Neural cell (in vitro differentiated cells): ENCODE results near the gene TMEM234.

Experiments used
- EP300 ChIP-seq: fragments of 450-650 bp; conservative IDR thresholded peaks from 2 replicates; pipeline ENCODE4 v1.6.1; 2014; ENCODE audit warnings: antibody characterized with exemption, mild to moderate bottlenecking, moderate library complexity; ENCODE audit not compliant: poor library complexity, severe bottlenecking
- EZH2 ChIP-seq: fragments of 200-600, 300-800 bp; shearing (Covaris generic), sonication (generic); IDR thresholded peaks from 2 replicates; pipeline ENCODE4 v1.6.1; 2014; ENCODE audit warnings: antibody characterized with exemption, low read length, borderline replicate concordance, mild to moderate bottlenecking; ENCODE audit not compliant: insufficient read depth, poor library complexity, severe bottlenecking
- MXI1 ChIP-seq: fragments of 450-650 bp; conservative IDR thresholded peaks from 2 replicates; pipeline ENCODE4 v1.6.1; 2014; ENCODE audit warnings: antibody characterized with exemption, mild to moderate bottlenecking; ENCODE audit not compliant: poor library complexity, severe bottlenecking
- POLR2AphosphoS5 ChIP-seq: IDR thresholded peaks from 2 replicates; pipeline ENCODE4 v1.6.1; 2012
- RAD21 ChIP-seq: fragments of 450-650 bp; conservative IDR thresholded peaks from 2 replicates; pipeline ENCODE4 v1.6.1; 2014; ENCODE audit warnings: antibody characterized with exemption, mild to moderate bottlenecking, moderate library complexity
- REST ChIP-seq: IDR thresholded peaks from 2 replicates; pipeline ENCODE4 v1.6.1; 2012; ENCODE audit warnings: borderline replicate concordance
- SMC3 ChIP-seq: fragments of 450-650 bp; conservative IDR thresholded peaks from 2 replicates; pipeline ENCODE4 v1.6.1; 2014; ENCODE audit warnings: antibody characterized with exemption, mild to moderate bottlenecking, moderate library complexity; ENCODE audit not compliant: poor library complexity
- TAF1 ChIP-seq: IDR thresholded peaks from 2 replicates; pipeline ENCODE4 v1.6.1; 2012; ENCODE audit warnings: low read depth
- TF ChIP-seq, protein P1 (sequence below): fragments of 450-650 bp; IDR thresholded peaks from 2 replicates; pipeline ENCODE4 v1.5.1; 2014; ENCODE audit warnings: antibody characterized with exemption, mild to moderate bottlenecking, moderate library complexity; ENCODE audit not compliant: poor library complexity, severe bottlenecking

- TF ChIP-seq, protein P1, sequence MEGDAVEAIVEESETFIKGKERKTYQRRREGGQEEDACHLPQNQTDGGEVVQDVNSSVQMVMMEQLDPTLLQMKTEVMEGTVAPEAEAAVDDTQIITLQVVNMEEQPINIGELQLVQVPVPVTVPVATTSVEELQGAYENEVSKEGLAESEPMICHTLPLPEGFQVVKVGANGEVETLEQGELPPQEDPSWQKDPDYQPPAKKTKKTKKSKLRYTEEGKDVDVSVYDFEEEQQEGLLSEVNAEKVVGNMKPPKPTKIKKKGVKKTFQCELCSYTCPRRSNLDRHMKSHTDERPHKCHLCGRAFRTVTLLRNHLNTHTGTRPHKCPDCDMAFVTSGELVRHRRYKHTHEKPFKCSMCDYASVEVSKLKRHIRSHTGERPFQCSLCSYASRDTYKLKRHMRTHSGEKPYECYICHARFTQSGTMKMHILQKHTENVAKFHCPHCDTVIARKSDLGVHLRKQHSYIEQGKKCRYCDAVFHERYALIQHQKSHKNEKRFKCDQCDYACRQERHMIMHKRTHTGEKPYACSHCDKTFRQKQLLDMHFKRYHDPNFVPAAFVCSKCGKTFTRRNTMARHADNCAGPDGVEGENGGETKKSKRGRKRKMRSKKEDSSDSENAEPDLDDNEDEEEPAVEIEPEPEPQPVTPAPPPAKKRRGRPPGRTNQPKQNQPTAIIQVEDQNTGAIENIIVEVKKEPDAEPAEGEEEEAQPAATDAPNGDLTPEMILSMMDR: peak; percentile 42
- no peak for TF ChIP-seq POLR2AphosphoS5
- no peak for TF ChIP-seq EP300
- no peak for TF ChIP-seq EZH2
- no peak for TF ChIP-seq SMC3
- no peak for TF ChIP-seq RAD21
- TF ChIP-seq MXI1: no peak
- TF ChIP-seq TAF1: no peak
- no peak for TF ChIP-seq REST
Measured at GRCh38 chr1:32247983-32248889, 26.1 kb upstream of the TMEM234 start.
